Mammary epithelial cell (primary cell): ENCODE measurements around the gene PGAM5.

ENCODE experiments used
- CTCF ChIP-seq, 2 donors: IDR thresholded peaks in 1 of 2; conservative IDR thresholded peaks in 1 of 2; 2 replicates each; pipeline ENCODE4 v1.5.1; 2011 to 2012; ENCODE audit warnings: inconsistent platforms in 2 of 2, low read length in 2 of 2, mild to moderate bottlenecking in 2 of 2, control low read depth in 1 of 2, low read depth in 1 of 2; ENCODE audit not compliant: insufficient read depth in 1 of 2; ENCODE audit errors: extremely low read depth in 1 of 2
- EZH2 ChIP-seq: IDR thresholded peaks from 2 replicates; pipeline ENCODE4 v1.6.1; 2012; ENCODE audit warnings: low read length, inconsistent platforms, borderline replicate concordance

- TF ChIP-seq CTCF (conservative IDR thresholded peaks at IDR 0.05 in 1 of 2, IDR thresholded peaks at IDR 0.05 in 1 of 2; ENCODE audit: extremely low read depth in 1 of 2, insufficient read depth in 1 of 2, low read depth in 1 of 2, low read length in 2 of 2) = no peak
- TF ChIP-seq EZH2 = no peak
Observed at GRCh38 chr12:132720606-132721345, 10.1 kb downstream of the PGAM5 start.
